ENCODE data around the gene KCNJ10. TPM values are rescaled to one million over a fixed set of nuclear protein-coding genes. Genes with fewer than 3 reads are reported as not detected.

Gene KCNJ10
- total RNA-seq, 1 donor from 2014 or later, result 0.16 TPM

DNA sequence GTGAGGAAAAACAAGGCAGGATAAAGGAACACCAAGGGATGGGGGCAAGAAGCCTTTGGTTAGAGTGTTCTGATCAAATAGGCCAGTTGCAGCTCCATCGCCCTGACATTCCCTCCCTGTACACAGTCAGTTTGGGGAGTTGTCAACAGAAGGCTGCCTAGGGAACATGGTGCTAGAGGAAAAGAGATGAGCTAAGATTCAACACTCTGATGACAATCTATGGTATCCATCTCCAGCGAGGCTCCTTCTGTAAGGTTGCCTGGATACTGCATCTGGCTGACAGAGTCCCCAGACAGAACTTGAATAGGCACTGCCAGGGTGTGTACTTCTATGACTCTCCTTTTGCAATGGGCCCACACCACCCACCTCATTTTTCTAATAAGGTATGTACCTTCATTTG is 104.7 kb downstream of the KCNJ10 start:
- DNase-seq (ENCODE audit: low spot score), result no peak

DNA sequence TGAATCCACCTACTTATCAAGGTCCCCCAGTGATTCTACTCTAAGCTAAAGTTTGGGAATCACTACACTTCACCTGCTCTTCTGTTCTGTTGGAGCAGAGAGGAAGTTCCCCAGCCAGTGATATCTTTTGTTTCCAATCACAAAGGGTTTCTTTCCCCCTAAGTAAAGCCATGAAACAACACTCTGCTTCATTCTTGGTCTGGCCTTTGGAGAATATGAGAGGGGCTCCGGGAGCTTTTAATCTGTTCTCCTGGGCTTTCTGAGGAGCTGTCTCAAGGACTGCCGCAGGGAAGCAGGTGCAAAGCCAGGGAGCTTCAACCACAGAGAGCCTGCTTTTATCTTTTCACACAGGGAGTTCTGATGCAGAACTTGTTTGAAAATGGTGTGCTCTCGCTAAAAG is 105.8 kb downstream of the KCNJ10 start:
- DNase-seq (ENCODE audit: low spot score), result no peak

DNA sequence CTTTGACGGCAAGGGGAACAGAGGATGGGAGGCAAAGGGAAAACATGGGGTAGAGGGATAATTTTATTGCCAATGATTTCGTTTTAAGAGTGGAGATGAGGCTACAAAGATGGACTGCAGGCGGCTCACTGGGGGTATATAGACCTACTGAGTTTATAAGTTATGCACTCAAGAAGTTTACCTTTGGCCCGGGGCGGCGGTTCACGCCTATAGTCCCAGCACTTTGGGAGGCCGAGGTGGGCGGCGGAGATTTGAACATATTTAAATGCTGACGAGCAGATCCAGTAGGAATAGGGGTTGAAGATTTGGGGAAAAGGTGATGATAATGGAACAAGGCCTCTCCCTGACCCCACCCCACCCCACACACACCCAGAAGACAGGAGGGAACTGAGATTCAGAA is 107.8 kb downstream of the KCNJ10 start:
- no peak for DNase-seq (ENCODE audit: low spot score)

DNA sequence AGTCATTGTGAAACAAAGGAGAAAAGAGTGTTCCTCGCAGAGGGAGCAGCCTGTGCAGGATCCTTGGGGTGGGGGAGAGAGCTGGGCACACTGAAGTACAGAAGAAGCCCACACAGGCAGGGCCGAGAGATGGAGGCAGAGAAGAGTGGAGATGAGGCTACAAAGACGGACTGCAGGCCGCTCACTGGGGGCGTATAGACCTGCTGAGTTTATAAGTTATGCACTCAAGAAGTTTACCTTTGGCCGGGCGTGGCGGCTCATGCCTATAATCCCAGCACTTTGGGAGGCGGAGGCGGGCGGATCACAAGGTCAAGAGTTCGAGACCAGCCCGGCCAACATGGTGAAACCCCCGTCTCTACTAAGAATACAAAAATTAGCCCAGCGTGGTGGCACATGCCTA is 108.3 kb downstream of the KCNJ10 start:
- DNase-seq (ENCODE audit: low spot score), result no peak

DNA sequence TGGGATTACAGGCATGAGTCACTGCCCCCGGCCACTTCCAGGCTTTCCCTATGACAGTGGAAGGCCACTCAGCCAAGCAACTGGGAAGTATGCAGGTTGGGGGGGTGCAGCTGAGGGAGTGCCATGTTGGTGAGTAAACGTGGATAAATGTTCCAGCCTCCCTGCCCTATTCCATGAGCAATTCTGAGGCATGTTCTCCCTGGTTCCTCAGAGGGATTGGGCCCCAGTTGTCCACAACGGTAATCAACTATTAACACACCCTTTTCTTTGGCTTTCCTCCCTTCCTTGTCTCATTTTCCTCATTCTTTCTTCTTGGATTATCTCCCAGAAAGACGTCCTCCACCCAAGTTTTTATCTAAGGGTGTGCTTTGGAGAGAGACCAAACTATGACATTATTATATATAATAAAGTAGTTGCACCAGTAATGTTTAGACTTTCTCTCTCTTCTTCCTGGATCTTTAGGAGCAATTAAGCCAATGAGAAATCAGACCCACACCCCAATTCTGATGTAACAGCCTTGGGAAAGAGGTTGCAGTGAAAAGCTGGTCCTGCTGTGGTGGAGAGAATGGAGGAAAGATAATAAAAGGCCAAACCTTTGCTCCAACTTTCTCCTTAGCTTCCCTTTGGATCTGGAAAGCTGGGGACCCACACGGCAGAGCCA is 109.1 kb downstream of the KCNJ10 start:
- DNase-seq (ENCODE audit: low spot score), result no peak

DNA sequence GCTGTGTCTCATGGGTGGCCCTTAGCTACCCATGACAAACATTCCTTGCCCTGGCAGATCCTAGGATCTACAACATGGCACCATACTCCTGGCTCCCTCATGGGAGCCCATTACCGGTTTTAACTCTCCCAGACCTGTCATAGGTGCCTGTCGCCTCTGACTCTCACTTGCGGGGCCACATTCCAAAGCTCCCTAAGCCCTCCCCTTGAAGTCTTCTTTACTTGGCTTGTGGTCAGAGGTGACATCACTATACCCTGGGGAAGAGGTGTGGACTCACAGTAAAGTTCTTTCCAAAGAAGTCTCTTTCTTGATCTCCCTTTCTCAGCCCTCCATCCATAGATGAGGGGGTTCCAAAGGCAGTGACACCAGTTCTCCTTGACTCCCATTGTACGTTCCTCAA is 110.5 kb downstream of the KCNJ10 start:
- no peak for DNase-seq (ENCODE audit: low spot score)

DNA sequence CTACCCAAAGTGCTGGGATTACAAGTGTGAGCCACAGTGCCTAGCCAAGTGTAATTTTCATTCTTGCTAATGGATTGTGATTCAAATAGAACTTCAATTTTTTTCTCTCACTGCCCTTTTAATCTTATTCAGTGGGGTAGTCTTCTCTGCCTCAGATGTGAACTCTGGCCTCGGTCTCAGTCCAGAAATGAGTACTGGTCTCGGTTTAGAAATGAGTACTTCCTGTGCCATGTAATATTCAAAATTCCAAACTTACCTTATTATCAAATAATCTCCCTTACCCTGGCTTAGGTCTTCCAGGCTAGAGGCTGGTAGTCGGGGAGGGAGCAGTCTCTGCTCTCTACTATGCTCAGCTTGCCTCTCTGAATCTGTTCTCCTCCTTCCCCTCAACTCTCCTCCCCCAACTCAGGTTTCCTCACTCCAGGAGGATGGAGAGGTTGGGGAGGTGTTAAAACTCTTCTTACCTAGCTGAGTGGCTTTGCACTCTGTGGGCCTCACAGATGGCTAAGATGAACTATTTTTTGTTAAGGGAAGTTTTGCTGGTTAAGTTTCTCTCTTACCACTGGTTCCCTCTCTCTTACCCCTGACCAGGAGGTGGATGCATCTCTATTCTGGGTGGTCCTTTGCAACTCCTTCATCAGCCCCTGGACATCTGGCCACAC is 111.1 kb downstream of the KCNJ10 start:
- DNase-seq (ENCODE audit: low spot score), result no peak

DNA sequence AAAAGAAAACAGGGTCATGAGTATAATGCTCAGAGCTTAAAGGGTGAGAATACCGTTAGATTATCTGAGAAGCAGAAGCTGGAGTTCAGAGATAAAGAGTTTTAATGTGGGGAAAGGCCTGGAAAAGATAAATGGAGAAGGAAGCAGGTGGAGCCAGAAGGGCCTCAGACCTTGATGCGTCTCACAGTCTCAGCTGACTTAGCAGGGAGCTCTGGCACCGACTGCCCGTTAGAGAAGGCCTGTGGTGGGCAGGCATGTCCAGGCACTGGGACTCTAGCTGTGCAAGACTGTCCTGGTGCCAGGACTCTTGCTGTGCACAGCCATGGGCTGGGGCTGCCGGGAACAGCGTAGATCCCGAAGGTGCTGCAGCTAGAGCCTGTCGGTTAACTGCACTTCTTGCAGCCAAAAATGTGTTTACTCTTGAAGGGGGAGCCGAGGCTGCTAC is 112.1 kb downstream of the KCNJ10 start:
- no peak for DNase-seq (ENCODE audit: low spot score)

DNA sequence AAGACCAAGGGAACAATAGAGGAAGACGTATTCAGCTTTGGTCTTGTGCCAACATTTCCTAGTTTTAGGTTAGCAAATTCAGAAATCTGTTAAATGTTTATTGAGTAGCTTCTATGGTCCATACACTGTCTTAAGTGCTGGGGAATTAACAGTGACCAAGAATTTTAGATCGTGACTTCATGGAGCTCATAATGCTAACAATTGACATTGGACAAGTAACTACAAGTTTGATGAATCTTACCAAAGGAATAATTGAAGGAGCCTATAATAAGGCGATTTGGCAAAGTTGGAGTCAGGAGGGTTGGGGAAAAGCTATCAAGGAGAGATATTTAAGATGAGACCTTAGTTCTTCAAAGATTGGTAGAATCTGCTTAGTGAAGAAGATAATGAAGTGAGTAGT is 114.5 kb downstream of the KCNJ10 start:
- no peak for DNase-seq (ENCODE audit: low spot score)

DNA sequence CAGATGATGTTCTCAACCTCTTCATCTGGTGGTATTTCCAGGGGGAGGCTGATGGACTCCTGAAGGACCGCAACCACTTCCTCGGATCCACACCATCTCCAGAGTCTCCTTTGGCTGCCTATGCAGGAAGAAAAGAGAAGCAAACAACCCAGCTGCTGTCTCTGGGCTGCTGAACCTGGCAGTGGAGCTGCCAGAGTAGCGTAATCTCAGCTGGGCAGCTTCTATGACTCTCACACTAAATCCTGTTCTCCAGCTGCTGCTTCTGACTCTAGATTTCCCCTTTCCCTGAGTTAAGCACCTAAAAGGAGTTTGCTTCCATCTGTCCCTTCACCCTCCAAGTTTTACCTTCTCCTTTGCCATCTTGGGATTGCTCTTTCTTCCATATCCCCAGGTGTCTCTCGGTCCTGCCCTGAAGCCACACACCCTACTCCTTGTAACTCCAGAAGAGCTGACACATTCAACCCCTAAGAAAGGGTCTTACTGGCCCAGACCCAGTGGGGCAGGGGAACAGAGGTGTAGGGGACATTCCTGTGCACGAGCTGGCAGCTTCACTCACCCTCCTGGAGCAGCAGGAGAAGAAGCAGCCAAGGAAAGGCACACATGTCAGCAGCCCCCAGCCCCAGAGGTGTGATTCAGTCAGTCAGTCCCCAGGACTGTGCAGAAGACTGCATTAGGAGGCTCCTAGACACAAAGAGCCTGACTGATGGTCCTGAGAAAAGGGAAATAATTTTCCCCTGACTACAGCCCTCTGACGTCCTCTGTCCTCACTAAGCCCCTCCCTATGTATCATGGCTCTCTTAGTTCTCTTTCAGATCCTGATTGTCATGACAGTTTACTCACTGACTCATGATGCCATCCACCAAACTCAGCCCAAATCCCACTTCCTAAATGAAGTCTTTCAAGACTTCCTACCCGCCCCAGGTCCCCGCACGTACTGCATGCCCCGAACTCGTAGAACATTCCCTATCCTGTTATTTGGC is 116.1 kb downstream of the KCNJ10 start, which contains the start of gene SLAMF9:
TSS of gene SLAMF9 (minus strand) at position 702 of the 980 bp plus-strand sequence. CDS start at position 602, 100 bp downstream.
- no peak for DNase-seq (ENCODE audit: low spot score)

DNA sequence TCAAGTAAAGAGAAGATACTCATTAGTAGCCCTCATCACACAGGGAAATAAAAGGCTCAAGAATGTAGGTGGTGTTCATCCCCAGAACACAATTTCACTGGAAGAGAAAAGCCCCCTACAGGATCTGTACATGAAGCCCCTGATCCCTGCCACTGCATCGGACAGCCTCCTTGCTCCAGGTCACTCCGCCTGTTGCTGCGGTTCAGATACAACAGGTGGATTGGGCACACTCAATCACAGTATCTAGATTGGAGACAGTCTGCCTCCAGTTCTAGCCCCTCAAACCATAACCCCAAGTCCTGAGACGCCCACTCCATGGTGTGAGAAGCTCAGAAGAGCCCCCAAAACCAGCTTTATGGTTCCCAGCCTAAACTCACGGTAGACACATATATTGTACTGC is 117.0 kb downstream of the KCNJ10 start:
- DNase-seq (ENCODE audit: low spot score), result no peak

DNA sequence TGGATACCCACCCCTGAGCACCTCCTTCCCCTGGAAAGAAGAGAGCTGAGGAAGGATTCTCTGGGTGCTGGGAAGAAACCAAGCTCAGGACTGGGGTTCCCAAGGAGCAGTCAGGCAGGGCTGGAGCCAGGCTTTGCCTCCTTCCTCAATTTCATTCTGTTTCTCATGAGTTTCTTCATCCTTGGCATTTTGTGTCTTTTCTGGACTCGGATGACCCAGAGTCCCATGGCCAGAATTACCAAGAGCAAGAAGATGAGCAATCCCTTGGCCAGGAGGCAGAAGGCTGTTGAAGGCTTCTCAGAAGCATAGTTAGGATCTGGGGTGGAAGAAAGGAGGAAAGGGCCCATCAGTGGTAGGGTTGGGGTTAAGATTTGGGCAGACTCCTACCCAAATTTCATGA is 118.4 kb downstream of the KCNJ10 start:
- DNase-seq (ENCODE audit: low spot score), result no peak

DNA sequence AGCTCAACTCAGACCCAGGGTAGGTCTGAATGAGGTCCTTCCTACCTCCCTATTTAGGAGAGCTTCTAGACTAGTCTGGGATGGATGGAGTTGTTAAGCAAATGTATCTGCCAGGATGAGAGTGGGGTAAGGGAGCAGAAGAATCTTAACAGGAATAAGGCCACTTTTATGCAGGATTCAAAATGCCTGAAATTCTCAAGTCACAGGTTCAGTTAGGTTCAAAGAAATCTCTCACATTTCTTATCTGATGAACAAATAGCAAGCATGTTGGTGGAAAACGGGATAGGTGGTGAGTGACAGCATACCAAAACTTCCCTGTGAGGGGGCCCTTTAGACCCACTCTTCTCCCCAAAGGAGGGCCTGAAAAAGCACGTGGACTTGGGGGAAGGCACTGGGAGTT is 118.9 kb downstream of the KCNJ10 start:
- no peak for DNase-seq (ENCODE audit: low spot score)

DNA sequence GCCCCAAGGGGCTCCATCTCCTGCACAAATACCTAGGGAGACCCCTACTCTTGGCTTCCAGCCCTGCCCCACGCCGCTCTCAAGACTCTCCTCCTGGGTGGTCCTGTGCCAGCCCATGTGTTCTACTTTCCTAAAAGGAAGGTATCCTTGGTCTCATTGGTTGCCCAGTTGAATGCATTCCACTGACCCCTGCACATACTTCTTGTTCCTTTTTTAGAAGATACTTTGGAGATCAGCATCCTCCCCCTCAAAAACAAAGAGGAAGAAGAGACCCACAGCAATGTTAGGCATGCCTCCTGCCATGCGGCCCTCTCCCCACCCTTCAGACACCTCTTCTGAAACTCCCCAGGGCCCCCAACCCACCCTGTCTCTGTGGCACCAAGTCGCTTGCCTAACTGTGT is 120.0 kb downstream of the KCNJ10 start:
- no peak for DNase-seq (ENCODE audit: low spot score)

DNA sequence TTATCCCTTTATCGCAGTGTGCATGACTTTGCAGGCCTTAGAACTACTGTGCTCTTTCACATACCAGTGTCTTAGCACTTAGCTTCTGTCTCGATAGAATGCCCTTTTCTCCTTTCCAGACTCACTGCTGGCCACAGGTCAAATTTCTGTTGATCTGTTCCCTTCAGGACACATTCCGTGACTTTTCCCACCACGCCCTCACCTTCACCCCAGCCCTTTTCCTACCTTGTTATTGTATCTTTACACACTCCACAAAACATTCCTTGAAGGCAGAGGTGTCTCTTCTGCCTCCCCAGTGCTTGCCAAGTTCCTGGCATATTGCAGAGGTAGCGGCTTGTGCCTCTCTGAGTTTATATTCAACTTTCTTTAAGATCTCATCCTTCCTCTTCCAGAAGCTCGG is 120.8 kb downstream of the KCNJ10 start:
- DNase-seq (ENCODE audit: low spot score), result no peak

Other genes with a start within 250 kb of the KCNJ10 start
- 11.3 TPM for gene SLAMF8, start 243.3 kb downstream of the KCNJ10 start, total RNA-seq
- not detected for gene VSIG8, start 207.5 kb downstream of the KCNJ10 start, total RNA-seq
- 0.64 TPM for gene CFAP45, start 170.0 kb downstream of the KCNJ10 start, total RNA-seq
- gene TAGLN2, start 144.7 kb downstream of the KCNJ10 start, total RNA-seq, result 314 TPM
- gene IGSF9, start 124.5 kb downstream of the KCNJ10 start, total RNA-seq, result 0.13 TPM
- not detected for gene SLAMF9, start 115.9 kb downstream of the KCNJ10 start, total RNA-seq
- 4.1 TPM for gene PIGM, start 38.2 kb downstream of the KCNJ10 start, total RNA-seq
- not detected for gene KCNJ9, start 11.4 kb upstream of the KCNJ10 start, total RNA-seq
- gene IGSF8, start 28.5 kb upstream of the KCNJ10 start, total RNA-seq, result 20.4 TPM
- 31.2 TPM for gene ATP1A2, start 45.6 kb upstream of the KCNJ10 start, total RNA-seq
- 0.39 TPM for gene ATP1A4, start 81.4 kb upstream of the KCNJ10 start, total RNA-seq
- 0.39 TPM for gene CASQ1, start 120.4 kb upstream of the KCNJ10 start, total RNA-seq
- 486 TPM for gene PEA15, start 135.2 kb upstream of the KCNJ10 start, total RNA-seq
- gene DCAF8, start 192.4 kb upstream of the KCNJ10 start, total RNA-seq, result 127 TPM
- 144 TPM for gene PEX19, start 215.0 kb upstream of the KCNJ10 start, total RNA-seq

All from mesenteric fat pad (tissue), 1 donor.